Measurements from ENCODE around the gene OBSL1.

Gene OBSL1

GRCh38 chr2:219507581-219508443, 63.5 kb downstream of the OBSL1 start:
- no peak for TF ChIP-seq ZNF274 (IDR thresholded peaks at IDR 0.05; ENCODE audit: low read depth, low read length)
- H3K4me3 ChIP-seq (ENCODE audit: low read length) = no peak overlapping the region

GRCh38 chr2:219506802-219507526, 64.4 kb downstream of the OBSL1 start:
- TF ChIP-seq ZNF274 (IDR thresholded peaks at IDR 0.05; ENCODE audit: low read depth, low read length) = no peak
- H3K4me3 ChIP-seq (ENCODE audit: low read length) = no peak overlapping the region

GRCh38 chr2:219506153-219506801, 65.1 kb downstream of the OBSL1 start:
- no peak for TF ChIP-seq ZNF274 (IDR thresholded peaks at IDR 0.05; ENCODE audit: low read depth, low read length)
- no peak overlapping the region for H3K4me3 ChIP-seq (ENCODE audit: low read length)

- no peak for TF ChIP-seq ZNF274 (IDR thresholded peaks at IDR 0.05; ENCODE audit: low read depth, low read length)
- H3K4me3 ChIP-seq (ENCODE audit: low read length) = no peak overlapping the region
These were observed 65.8 kb downstream of the OBSL1 start for GRCh38 chr2:219505585-219505984.

- no peak for TF ChIP-seq ZNF274 (IDR thresholded peaks at IDR 0.05; ENCODE audit: low read depth, low read length)
These were observed 68.7 kb downstream of the OBSL1 start for GRCh38 chr2:219502618-219503017.

GRCh38 chr2:219501849-219502248, 69.5 kb downstream of the OBSL1 start:
- no peak for TF ChIP-seq ZNF274 (IDR thresholded peaks at IDR 0.05; ENCODE audit: low read depth, low read length)
- H3K4me3 ChIP-seq (ENCODE audit: low read length) = no peak overlapping the region

More at GRCh38 chr2:219502618-219503017, 68.7 kb downstream of the OBSL1 start:
- H3K4me3 ChIP-seq (ENCODE audit: low read length) = no peak overlapping the region
